Stimulated activated CD8-positive, alpha-beta memory T cell treated with anti-CD3 and anti-CD28 coated beads, Interleukin-15, amount 100 ng/mL, for 24 hours (primary cell): ENCODE measurements around the gene GRP.

Experiments
- DNase-seq: peaks from one replicate; pipeline ENCODE4 v3.0.0-alpha.2; 2020; ENCODE audit warnings: low read depth

GRP gene

DNA sequence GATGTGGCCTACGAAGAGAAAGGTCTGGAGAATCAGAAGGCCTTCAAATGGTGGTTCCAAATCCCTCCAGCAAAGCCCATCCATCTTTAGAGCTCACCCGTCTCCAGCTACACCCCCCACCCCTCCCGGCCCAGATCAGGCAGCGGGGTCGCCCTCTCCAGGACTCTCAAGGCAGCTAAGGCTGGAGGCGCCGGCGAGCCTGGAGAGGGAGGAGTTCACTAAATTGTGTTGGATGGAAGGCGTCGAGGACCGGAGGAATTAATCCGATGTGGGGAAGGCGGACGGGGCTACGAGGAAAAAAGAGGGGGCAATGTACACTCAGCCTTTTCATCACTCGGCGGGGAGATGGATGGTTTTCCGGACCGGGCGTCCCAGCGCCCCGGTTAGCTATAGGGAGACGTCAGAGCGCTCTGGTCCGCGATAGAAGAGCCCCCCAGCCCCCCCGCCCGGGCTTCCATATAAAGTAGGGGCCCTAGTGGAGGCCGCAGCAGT lies at the start of gene GRP:
TSS of gene GRP (plus strand) at position 487 of the 492 bp plus-strand sequence. CDS start 108 bp downstream, outside the sequence.
- DNase-seq: no peak

DNA sequence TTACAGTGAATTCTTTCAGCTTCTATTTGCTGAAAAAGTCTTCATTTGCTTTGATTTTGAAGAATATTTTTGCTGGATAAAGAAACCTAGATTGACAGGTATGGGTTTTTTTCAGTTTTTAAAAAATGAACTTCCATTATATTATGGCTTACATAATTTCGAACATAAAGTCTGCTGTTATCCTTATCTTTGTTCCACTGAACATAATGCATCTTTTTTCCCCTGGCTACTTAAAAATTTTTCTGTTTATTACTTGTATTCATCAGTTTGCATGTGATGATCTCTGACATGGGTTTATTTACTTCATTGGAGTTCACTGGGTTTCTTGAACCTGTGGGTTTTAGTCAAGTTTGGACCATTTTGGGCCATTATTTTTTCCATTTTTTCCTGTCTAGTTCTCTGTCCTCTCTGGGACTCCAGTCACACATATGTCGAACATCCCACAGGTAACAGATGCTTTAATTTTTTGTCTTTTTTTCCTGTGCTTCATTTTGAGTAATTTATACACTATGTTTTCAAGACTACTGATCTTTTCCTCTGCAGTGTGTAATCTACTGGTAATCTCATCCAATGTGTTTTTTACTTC lies 47.2 kb upstream of the GRP start:
- no peak for DNase-seq

DNA sequence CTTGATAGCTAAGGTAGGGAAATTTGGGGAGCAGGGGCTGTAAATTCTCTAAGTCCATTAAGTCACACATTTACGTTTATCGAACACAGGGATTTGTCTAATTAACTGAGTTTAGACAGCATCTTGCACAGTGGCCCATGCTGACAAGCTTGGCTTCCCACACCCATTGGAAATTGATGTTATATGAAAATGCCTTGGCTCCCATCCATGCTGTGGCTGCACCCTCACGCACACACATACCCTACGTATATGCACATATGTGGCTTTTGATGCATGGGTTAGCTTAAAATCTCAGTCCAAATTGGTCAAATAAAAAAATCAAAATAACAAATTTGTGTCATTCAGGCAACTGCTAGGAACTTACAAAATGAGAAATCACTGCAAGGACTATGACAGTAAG lies 42.5 kb upstream of the GRP start:
- no peak for DNase-seq

DNA sequence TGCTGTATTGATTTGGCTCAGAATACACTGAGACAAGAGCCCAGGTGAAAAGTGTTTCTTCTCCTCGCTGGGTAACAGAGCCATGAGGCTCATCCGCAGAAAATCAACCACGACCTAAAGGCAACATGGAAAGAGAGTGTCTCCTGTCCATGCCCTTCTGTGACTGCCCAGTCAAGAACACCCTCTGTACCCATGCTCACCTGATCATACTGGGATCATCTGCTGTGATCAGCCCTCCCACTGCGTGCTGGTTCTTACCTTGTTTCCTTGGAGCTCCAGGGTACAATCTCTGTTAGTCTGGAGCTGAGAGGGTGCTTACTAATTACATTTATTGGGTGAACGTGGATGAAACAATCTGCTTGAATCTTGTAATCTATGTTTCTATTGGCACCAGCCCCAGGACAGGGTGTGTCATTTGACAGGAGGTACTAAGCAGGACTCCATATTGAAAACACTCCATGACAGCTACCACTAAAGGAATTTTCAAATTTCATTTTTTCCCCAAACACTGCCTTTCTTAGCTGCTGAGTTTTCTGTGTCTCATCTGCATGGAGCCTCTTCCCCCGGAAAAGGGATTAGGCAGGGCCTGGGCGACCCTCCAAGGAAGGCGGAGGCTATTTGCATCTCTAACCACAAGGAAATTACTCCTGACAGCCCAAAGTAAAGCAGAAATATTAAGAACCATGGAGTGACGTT lies 39.7 kb upstream of the GRP start:
- no peak for DNase-seq

DNA sequence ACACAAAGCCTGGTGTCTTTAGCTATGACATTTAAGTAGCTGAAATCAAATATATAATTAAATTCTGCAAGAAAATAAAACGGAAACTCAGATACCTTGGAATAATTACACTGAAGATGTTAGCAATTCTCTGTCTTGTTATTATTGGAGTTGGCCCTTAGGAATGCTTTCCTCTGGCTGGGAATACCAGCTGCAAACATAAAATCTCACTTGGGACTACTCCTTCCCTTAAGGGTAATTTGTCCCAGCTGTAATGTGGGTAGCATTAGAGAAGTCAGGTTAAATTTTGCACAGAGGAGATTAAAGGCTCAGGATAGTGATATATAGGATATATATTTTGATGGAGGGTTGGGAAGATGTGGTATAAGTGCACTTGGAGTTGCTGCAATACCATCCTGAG lies 37.3 kb upstream of the GRP start:
- no peak for DNase-seq

DNA sequence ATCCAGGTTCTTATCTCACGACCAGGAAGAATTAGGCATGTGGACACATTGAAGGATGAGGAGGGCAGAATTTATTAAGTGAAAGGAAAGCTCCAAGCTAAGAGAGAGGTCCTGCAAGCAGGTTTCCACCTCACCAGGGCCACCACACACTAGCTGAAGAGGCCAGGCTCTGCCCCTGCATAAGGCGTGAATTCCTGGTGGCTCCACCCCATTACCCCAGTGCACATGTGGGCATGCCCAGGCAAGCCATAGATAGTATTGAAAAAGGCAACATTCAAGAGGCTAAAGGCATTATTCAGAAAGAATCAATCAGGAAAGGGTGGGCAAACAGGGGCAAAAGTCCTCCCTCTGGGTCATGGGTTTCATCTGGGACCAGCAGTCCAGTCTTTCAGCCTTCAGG lies 30.9 kb upstream of the GRP start:
- DNase-seq: no peak

DNA sequence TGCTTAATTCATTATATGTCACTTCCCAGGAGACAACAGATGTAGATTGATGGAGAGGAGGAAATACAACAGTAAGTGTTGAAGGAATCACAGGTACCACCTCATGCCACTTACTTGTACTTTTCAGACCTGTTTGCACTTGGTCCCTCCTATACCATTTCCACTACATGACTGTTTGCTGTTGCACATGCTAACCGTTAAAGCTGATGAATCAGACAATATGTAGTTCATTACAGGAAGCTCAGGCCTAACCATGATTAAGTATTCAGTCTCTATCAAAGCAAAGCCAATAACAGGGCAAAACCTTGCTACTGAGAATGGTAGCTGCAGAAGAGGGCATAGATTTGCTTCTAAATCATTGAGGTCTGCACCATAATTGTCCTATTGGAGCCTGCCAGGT lies 30.2 kb upstream of the GRP start:
- DNase-seq: no peak

DNA sequence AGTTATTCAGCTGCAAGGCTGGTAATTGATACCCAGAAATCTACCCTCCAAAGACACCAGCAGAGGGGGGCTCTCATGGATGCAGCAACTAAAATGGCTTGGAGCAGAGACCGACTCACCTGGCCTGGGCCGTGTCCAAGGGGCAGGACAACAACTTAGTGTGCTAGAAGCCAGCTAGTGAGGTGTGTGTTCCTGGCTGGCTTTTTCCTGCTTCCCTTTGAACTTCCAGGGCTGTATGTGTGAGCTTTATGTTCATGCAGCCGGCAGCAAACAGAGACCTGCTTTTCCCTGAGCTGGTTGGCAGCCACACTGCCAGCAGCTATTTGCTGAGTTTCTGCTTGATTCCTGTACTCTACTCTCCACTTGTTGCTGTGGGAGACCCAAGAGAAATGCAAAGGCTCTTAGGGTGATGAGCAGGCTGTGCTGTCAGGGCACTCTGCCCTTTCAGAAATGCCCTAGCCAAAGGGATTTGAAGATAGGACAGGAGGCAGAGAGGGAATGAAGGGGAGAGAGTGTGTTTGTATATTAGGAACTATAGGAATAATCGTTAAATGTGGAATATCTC lies 23.7 kb upstream of the GRP start:
- no peak for DNase-seq

DNA sequence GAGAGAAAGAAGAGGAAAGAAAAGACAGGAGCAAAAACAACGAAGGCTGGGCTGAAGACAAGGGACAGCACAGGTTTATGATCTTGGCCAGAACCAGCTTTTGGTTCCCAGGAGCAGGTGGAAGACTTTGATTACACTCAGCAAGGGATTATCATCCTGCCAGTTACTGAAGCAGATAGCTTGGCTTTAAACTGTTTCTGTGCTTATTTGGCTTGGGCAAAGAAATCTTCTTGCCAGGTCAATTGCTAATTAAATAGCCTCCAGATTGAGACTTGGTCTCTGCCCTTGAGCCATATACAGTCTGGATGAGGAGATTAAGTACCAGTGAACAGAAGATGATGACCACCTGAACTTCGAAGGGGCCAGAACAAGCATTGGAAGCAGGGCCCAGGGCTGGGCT lies 22.3 kb upstream of the GRP start:
- no peak for DNase-seq

DNA sequence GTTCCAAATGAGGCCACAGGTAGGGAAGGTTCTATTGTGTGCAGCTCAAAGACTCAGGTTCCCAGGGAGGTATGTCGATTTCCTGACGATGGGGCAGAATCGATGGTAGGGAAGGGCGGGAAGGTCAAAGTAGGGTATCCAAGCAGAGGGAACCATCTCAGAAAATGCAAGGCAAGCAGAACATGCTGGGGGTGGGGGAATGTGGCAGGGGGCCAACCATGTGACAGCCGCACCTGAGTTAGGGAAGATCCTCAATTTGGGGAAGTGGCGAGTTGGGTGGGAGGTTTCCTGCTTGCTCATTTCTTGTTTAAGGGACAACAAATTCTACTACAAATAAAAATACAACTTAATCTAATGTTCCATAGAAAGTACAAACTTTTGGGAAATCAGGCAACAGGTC lies 21.7 kb upstream of the GRP start:
- no peak for DNase-seq

DNA sequence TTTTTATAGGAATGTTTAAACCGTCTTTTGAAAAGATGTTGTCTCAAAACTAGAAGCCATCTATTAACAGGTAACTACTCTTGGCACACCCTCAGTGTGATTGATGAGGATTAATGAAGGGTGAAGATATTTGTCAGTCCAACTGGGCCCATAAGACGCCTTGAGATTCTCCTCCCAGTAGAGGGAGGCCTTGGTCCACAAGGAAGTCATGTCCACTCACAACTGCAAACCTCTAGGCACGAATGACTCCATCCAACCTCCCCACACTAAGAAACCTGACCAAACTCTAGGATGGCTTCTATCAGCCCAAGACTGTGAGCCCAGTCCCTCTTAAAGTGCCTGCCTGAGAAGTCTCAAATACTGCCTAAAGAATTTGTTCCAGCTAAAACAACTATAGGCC lies 19.2 kb upstream of the GRP start:
- no peak for DNase-seq

DNA sequence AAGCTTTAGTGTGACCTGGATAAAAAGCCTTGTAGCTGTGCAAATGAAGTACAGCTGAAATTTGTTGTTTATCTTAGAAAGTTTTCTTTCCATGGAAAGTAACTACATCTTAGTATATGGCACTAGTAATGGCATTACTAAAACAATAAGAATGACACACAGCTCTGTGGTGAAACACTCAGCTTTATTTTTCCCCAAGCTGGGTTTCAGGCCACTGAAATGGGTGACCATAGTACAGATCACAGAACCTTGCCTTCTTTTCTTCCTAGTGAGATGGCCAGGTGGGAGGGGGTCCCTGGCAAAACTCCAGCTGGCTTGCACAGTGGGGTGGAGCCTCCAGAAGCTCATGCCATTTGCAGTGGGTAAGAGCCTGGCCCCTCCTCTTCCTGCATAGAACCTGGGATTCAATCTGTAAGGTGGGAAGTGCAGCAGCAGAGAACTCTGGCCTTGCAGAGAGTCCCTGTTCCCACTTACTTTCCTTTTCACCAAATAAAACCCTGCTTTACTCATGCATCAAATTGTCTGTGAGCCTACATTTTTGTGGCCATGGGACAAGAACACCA lies 17.6 kb upstream of the GRP start:
- no peak for DNase-seq

DNA sequence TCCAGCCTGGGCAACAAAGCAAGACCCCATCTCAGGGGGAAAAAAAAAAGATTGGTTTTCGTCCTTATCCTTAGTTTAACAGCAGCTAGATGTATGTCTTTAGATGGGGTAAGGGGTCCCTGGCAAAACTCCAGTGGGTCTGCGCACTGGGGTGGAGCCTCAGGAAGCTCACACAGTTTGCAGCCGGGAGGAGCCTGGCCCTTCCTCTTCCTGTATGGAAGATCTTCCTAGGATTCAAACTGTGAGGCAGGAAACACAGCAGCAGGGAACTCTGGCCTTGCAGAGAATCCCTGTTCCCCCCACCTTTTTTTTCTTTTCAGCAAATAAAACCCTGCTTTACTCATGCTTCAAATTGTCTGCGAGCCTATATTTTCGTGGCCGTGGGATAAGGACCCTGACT lies 12.5 kb upstream of the GRP start:
- DNase-seq: no peak

DNA sequence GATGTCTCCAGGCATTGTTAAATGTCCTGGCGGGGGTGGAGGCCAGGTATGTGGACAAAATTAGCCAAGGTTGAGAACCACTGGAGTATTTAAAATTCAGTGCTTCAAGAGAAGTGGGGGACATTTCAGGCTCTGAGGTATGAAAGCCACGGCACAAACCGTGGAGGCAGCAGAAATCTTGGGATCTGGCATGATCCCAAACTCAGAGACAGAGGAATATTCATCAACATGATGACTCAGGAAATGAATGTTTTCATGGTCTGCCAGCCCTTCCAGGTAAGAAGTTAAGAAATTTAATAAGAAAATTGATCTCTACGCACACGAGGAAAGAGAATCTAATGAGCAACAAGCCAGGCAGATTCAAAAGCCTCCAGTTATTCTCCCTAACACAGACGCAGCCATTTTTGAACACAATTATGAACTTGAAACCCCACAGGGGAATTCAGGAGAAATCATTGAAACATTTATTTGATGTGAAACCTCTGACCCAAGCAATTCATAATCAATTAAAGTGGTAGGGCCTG lies 11.3 kb upstream of the GRP start:
- no peak for DNase-seq

DNA sequence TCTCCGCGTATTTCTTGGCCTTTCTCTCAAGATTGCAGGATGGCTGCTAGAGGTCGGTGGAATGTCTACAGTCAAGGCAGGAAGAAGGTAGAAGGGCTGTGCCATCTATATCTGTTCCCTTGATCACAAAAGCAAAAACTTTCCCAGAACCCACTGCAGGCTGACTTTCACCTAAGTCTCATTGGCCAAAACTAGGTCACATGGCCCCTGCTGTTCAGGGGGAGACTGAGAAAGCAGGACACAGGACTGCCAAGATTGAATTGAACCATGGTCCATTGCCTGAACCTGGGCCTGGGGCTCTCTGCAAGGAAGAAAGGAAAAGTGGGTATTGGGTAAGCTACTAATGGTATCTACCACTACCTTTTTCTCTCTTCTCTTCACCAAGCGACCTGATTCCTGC lies 9.7 kb upstream of the GRP start:
- no peak for DNase-seq

DNA sequence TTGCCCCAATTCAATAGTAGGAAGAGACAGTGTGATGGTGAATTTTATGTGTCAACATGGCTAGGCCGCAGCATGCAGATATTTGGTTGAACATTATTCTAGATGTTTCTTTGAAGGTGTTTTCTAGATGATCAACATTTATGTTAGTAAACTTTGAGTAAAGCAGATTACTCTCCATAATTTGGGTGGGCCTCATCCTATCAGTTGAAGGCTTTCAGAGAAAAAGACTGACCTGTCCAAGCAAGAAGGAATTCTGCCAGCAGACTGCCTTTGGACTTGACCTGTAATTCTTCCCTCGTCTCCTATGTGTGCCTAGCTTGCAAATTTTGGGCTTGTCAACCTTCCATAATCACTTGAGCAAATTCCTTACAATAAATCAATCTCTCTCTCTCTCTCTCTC lies 8.3 kb upstream of the GRP start:
- no peak for DNase-seq

DNA sequence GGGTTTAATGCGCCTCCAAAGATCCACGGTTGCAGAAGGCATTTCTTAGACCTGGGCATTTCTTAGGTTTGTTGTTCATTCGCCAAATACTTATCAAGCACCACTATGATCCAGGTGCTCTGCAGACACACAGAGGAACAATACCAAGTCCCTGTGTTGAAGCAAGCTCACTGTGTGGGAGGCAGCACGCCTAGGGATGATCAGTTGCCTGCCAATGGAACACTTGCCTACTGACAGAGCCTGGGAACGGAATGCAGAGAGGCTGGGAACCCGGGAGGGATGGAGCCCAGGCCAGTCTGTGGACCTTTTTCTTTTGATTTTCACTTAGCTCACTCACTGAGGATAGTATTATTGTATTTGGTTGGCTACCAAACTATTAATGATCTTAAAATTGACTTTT lies 1.9 kb upstream of the GRP start:
- no peak for DNase-seq

DNA sequence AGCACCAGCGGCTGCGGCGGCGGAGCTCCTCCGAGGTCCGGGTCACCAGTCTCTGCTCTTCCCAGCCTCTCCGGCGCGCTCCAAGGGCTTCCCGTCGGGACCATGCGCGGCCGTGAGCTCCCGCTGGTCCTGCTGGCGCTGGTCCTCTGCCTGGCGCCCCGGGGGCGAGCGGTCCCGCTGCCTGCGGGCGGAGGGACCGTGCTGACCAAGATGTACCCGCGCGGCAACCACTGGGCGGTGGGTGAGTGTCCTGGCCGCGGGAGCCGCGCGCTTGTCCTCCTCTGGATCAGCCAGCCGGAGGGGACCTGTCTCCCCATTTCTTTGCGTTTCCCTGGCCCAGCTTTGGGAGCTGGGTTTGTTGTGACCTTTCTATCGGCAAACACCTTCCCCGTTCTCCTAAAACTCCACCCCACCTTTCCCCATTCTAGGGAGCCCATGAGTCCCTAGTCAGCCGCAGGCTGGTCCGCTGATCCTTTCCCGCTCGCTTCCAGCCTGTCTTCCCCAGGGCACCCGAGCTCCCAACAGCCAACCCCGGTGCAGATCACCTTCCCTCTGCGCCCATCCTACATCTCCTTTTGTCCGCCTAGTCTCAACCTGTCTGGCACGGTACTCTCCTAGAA lies 316 bp downstream of the GRP start:
- DNase-seq: no peak

DNA sequence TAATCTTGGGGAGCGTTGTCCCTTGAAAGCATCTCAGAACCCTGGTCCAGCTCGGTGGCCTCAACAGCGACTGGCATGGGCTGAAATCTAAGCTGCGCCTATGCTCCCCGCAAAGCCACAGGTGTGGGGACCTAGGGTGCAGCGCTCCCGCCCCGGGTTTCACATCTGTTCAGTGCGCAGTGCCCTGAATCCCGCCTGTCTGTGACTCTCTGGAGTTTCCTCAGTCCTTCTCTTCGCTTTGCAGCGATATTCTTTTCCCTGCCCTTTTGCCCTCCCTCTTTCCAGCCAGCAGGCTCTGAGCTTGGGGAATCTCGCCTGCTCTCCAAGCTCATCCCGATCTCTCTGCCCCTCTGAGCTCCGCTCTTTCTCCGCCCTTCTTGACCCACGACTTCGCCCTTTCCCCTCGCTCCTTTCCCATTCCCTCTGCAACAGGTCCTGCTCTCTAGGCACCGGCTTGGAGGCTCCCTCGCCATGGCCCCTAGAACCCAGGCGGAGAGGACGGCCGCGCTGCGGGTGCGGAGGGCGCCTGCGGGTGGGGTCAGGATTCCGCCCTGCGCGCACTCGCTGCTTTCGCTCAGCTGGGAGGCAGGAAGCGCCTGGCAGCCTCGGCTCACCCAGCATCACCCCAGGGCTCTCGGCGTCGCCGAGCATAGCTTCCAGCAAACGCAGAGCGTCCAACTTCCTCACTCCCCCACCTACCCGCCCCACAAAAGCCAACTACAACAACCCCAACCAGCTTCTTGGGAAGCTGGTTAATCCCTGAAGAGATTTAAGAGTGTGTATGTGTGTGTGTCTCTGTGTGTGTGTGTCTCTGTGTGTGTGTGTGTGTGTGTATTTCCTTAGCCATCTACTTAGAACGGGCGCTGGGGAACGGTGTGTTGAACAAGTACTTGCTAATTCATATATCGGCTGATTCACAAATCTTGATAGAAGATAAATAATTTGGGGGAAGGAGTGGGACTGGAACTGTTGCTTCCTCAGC lies 1.1 kb downstream of the GRP start:
- no peak for DNase-seq

DNA sequence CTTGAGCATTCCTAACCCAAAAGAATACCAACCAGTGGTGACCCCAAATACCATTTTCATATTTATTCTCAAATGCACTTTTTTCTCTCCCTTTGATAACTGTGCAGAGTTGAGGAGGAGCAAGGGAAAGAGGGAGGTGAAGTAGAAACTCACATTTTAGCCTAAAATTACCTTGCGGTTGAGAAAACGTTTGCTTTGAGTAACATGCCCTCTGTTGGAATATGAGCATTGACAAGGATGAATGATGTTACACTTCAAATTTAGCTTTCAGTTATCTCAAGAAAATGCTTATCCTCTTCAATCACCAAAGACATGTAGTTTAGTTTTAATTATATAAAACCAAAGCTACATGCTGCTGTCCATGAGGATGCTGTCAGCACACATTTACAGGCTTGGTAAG lies 2.4 kb downstream of the GRP start:
- no peak for DNase-seq

DNA sequence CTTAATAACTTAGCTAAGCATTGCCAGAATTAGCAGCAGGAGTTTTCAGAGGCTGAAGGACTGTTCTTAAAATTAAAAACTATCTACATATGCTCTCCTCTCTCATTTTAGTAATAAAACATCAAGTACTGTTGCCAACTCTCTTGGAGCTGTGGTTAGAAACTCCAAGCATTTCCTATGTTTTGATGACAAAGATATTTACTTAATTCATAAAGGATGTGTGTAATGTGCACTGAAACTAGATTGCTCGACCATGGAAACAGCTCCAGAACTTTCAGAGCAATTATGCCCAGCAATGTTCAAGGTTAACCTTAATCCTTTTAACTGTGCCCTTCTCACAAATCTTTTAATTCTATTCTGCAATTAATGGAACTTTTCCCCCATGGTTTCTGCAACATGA lies 8.4 kb downstream of the GRP start:
- no peak for DNase-seq

DNA sequence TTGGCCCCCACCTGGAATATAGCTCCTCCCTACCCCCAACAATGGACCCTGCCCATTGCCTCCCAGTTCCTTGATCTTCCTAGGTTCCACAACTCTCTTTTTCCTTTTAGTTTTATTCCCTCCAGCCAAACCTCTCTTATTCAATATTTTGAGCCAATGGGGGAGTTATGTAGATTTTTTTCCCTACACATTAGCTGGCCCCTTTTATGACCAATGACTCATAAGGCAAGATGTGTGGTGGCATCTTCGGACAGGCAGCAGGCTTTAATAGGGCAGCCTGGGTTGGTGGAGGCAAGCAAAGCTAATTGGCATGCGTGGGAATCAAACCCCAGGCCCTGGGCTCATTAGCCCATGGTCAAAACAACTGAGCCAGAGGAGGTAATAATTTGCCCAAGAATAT lies 9.2 kb downstream of the GRP start:
- no peak for DNase-seq
